Breast epithelium (tissue), 3 donors: ENCODE measurements around the gene HPCA.

Source experiments
- POLR2A ChIP-seq: fragments of 450-650 bp; IDR thresholded peaks from one replicate; pipeline ENCODE4 v1.6.1; 2016; ENCODE audit warnings: antibody characterized with exemption, mild to moderate bottlenecking, moderate library complexity
- POLR2AphosphoS5 ChIP-seq, 3 donors: sonication (generic); formaldehyde crosslinking; IDR thresholded peaks; one replicate each; pipeline ENCODE4 v1.6.1; 2017; ENCODE audit warnings: antibody characterized with exemption in 3 of 3
- TF ChIP-seq, protein P1 (sequence below), 3 donors: fragments of 450-650 bp; IDR thresholded peaks; one replicate each; pipeline ENCODE4 v1.5.1; 2016 to 2017; ENCODE audit warnings: antibody characterized with exemption in 3 of 3, mild to moderate bottlenecking in 3 of 3, moderate library complexity in 3 of 3

DNA sequence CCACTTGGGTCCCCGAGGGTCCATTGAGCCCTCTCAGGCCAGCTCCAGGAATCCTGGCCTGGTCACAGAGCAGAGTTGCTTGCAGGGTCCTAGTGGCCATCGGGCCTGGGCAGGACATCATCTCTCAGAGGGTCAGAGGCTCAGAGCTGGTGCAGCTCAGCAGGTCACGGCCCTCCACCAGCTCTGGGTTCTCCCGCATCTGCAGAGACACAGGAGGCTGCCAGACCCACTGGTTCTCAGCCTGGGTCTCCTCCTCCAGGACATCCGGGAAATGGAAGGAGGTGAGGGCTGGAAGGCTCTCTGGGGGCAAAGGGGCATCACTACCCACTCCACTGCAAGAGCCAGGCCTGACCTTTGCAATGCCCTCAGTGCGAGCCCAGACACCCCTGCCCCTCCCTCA, 8.4 kb downstream of the HPCA start:
- TF ChIP-seq, protein P1, sequence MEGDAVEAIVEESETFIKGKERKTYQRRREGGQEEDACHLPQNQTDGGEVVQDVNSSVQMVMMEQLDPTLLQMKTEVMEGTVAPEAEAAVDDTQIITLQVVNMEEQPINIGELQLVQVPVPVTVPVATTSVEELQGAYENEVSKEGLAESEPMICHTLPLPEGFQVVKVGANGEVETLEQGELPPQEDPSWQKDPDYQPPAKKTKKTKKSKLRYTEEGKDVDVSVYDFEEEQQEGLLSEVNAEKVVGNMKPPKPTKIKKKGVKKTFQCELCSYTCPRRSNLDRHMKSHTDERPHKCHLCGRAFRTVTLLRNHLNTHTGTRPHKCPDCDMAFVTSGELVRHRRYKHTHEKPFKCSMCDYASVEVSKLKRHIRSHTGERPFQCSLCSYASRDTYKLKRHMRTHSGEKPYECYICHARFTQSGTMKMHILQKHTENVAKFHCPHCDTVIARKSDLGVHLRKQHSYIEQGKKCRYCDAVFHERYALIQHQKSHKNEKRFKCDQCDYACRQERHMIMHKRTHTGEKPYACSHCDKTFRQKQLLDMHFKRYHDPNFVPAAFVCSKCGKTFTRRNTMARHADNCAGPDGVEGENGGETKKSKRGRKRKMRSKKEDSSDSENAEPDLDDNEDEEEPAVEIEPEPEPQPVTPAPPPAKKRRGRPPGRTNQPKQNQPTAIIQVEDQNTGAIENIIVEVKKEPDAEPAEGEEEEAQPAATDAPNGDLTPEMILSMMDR (IDR thresholded peaks at IDR 0.05) = no peak
- TF ChIP-seq POLR2AphosphoS5 (IDR thresholded peaks at IDR 0.05) (no peak), POLR2A (no peak)
